Left lung (tissue), 10 donors: ENCODE measurements around the gene FAM117B. TPM values are rescaled to one million over a fixed set of nuclear protein-coding genes. Genes with fewer than 3 reads are reported as not detected.

Experiments
- ATAC-seq: fragments of 200-7000 bp; cut with Tn5 transposase; one replicate; pipeline ENCODE4 v1.9.1; 2020; ENCODE audit warnings: moderate library complexity
- DNase-seq, 4 donors: peaks; one replicate each; pipeline ENCODE4 v3.0.0-alpha.2; 2013 to 2020
- H3K27ac ChIP-seq, 2 donors: fragments of 200-600 bp; sonication (generic) in 1 of 2; one replicate each; pipeline versions ENCODE4 v1.5.0 to v1.8.0; 2020 to 2021
- H3K27me3 ChIP-seq, 2 donors: fragments of 200-600 bp; sonication (generic) in 1 of 2; one replicate each; pipeline versions ENCODE4 v1.5.0 to v1.8.0; 2020 to 2021
- H3K36me3 ChIP-seq, 2 donors: fragments of 200-600 bp; sonication (generic) in 1 of 2; one replicate each; pipeline versions ENCODE4 v1.5.0 to v1.8.0; 2020 to 2021
- H3K4me1 ChIP-seq, 2 donors: fragments of 200-600 bp; one replicate each; pipeline ENCODE4 v1.8.0; 2021
- H3K4me3 ChIP-seq, 2 donors: fragments of 200-600 bp; sonication (generic) in 1 of 2; one replicate each; pipeline versions ENCODE4 v1.5.0 to v1.8.0; 2020 to 2021; ENCODE audit warnings: mild to moderate bottlenecking in 1 of 2
- H3K9me3 ChIP-seq, 2 donors: fragments of 200-600 bp; sonication (generic) in 1 of 2; one replicate each; pipeline versions ENCODE4 v1.5.0 to v1.8.0; 2020 to 2021
- intact Hi-C, 2 donors: fragments of 100-400 bp; cut with DNase I; formaldehyde crosslinking; loops; one replicate each; pipeline versions ENCODE4 v1.11.2 to v1.14.2; 2022
- polyA plus RNA-seq, 6 donors: library from polyadenylated mRNA; unstranded; fragments of 120-200 nt; gene quantifications; one replicate each; pipeline ENCODE4 v1.2.1, GENCODE V29; 2013; ENCODE audit not compliant: insufficient read length in 6 of 6
- total RNA-seq, 2 donors: library from RNA; stranded (reverse); fragmentation: NEBNext Ultra II Directional; extraction: Animal tissue kit (Norgen Biotek cat#: 25700); gene quantifications; one replicate each; pipeline ENCODE4 v1.2.1, GENCODE V29; 2021
- TF ChIP-seq, protein P1 (sequence below), 2 donors: fragments of 200-600 bp; sonication (generic) in 1 of 2; IDR thresholded peaks; one replicate each; pipeline versions ENCODE4 v1.5.0 to v1.8.0; 2021; ENCODE audit warnings: antibody characterized with exemption in 2 of 2
- donor health status: DM: no; HTN: yes; CAD: no.
- donor health status: DM: no; HTN: no; CAD: no.

FAM117B gene
- total and polyA plus RNA-seq, 8 donors: 4.9 to 27.4 (median 22.6) TPM

DNA sequence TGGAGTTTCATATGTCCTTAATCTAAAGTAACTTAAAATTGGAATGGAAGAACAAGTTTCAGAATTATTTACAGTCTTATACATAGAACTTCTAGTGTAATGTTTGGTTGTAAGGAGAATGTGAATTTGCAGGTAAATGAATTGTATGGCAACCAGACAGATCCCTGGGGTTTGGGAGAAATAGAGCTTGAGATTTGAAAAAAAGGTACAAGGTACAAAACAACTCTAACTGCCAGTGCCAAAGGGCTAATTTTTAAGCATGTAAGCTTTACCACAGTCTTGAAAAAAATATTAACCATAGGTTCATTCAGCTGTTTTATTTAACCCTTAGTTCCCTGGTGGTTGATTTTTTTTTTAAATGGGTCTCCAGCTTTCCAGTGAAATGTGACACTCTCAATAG is 133.5 kb downstream of the FAM117B start:
- H3K9me3 ChIP-seq: no peaks in the 10 kb centered on the region
- ATAC-seq: no peak
- peaks cover 0 to 4% of the 10 kb centered on the region in 2 donors for H3K36me3 ChIP-seq
- H3K27me3 ChIP-seq: no peaks in the 10 kb centered on the region
- TF ChIP-seq, protein P1, sequence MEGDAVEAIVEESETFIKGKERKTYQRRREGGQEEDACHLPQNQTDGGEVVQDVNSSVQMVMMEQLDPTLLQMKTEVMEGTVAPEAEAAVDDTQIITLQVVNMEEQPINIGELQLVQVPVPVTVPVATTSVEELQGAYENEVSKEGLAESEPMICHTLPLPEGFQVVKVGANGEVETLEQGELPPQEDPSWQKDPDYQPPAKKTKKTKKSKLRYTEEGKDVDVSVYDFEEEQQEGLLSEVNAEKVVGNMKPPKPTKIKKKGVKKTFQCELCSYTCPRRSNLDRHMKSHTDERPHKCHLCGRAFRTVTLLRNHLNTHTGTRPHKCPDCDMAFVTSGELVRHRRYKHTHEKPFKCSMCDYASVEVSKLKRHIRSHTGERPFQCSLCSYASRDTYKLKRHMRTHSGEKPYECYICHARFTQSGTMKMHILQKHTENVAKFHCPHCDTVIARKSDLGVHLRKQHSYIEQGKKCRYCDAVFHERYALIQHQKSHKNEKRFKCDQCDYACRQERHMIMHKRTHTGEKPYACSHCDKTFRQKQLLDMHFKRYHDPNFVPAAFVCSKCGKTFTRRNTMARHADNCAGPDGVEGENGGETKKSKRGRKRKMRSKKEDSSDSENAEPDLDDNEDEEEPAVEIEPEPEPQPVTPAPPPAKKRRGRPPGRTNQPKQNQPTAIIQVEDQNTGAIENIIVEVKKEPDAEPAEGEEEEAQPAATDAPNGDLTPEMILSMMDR (IDR thresholded peaks at IDR 0.05): no peak
- H3K4me3 ChIP-seq: no peak overlapping the region
- no peak for DNase-seq
- intact Hi-C loops: no loop called here
- H3K27ac ChIP-seq: no peak overlapping the region
- H3K4me1 ChIP-seq: no peaks in the 10 kb centered on the region

DNA sequence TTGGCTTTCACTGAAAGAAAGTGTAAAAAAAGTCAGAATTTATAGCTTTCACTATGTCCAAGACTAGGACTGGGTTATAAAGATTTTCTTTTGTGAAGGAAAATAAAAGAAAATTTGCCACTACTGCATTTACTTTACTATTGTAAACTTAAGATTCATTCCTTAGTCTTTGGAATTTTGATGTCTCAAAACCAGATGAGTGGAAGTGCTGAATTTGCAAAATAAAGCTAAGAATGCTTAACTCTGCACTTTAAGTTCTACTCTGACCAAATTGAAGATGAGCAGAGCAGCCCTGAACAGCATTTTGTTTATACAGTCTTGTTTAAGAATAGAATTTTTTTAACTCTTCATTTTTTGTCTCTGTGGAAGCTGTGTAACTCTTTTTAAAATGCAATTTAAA is 134.4 kb downstream of the FAM117B start:
- TF ChIP-seq, protein P1 (IDR thresholded peaks at IDR 0.05): no peak
- DNase-seq (no peak), ATAC-seq (no peak)
- Histone ChIP-seq H3K9me3 (no peaks in the 10 kb centered on the region), H3K4me3 (no peak overlapping the region), H3K27ac (no peak overlapping the region), H3K27me3 (no peaks in the 10 kb centered on the region), H3K4me1 (no peaks in the 10 kb centered on the region), H3K36me3 (peaks cover 0 to 6% of the 10 kb centered on the region in 2 donors)
- intact Hi-C loops: no loop called here

DNA sequence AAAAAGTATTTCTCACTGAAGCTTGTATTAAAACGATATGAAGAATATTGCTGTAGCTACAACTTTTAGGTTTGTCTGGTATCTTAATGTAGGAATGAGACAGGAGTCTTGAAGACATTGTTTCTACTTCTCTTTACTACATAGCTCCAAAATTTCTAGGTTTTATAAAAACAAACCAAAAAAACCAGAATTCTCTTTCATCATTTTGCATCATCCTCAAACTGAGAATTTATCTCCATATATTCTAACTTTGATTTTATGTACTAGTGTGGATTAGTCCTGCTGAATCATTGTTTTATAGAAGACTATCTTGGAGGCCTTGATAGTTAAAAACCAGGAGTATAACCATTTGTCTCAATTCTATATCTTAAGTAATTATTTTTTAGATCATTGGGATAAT is 136.6 kb downstream of the FAM117B start:
- ATAC-seq: no peak
- Histone ChIP-seq H3K4me3 (no peak overlapping the region), H3K9me3 (no peaks in the 10 kb centered on the region), H3K27me3 (no peaks in the 10 kb centered on the region), H3K4me1 (no peaks in the 10 kb centered on the region), H3K27ac (no peak overlapping the region), H3K36me3 (peaks cover 0 to 10% of the 10 kb centered on the region in 2 donors)
- no peak for DNase-seq
- TF ChIP-seq, protein P1 (IDR thresholded peaks at IDR 0.05): no peak
- intact Hi-C loops: no loop called here

DNA sequence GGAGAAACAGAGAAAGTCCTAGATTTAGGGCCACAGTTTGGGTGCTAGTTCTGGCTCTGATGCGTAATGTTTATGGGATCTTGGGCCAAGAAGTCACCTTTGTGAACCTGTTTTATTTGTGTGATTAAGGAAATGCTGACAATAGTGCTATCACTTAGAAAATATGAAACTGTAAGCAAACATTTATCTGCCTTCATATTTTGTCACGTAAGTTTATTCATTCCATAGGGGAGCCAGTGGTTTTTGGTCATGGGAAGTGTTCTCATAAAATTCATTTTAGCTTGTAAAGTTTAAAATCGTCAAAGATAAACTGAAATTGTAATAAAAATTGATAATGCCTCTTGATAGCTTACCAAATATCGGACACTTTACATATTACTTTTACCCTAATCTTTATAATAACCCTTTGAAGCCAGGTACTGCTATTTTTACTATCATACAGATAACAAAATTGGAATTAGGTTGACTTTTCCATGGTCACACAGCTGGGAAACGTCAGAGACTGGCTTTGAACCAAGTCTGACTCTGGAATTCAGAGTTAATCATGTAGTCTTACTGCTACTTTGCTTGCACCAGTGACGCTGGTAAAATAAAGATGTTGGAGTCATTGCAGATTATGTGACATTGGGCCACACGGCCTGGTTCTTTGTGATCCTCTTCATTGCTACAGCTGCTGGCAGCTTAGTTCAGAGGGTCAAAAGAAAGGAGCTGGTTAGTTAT is 137.1 kb downstream of the FAM117B start:
- H3K27me3 ChIP-seq: no peaks in the 10 kb centered on the region
- intact Hi-C loops: no loop called here
- H3K4me1 ChIP-seq: no peaks in the 10 kb centered on the region
- no peak overlapping the region for H3K4me3 ChIP-seq
- no peak overlapping the region for H3K27ac ChIP-seq
- ATAC-seq (no peak), DNase-seq (peak in 2 of 4 donors; percentile 62 to 67)
- TF ChIP-seq, protein P1 (IDR thresholded peaks at IDR 0.05): no peak
- H3K36me3 ChIP-seq: peaks cover 0 to 10% of the 10 kb centered on the region in 2 donors
- no peaks in the 10 kb centered on the region for H3K9me3 ChIP-seq

DNA sequence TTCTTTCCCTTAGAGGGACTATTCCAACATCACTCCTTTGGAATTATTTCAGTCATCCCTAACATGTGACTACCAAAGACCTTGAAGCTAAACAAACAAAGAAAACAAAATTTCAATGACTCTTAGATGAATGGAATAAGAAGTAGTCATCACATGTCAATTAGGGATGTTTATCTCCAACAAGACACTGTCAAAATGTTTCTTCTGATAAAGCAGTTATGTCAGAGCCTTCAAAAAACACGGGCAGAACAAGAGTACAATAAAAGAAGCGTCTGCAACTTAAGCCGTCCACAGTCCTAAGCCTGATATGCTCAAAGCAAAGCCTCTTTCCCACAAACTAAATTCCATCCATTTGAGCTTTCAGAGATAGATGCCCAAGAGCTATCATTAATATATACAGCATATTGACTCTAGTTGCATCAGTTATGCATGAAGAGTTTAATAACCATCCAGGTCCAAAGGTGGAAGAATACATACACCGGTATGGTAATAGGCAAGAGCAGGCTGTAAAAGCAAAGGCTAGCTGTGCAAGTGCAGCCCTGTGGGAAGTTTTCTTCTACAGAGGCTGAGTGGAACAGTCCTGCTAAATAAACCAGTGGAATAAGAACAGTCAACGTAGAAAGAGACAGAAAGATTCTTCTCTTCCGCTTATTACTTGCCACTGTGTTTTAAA is 138.7 kb downstream of the FAM117B start:
- TF ChIP-seq, protein P1 (IDR thresholded peaks at IDR 0.05): no peak
- Histone ChIP-seq H3K4me1 (no peaks in the 10 kb centered on the region), H3K4me3 (no peak overlapping the region), H3K27me3 (no peaks in the 10 kb centered on the region), H3K27ac (no peak overlapping the region), H3K9me3 (no peaks in the 10 kb centered on the region), H3K36me3 (peaks cover 0 to 10% of the 10 kb centered on the region in 2 donors)
- intact Hi-C loops: no loop called here
- no peak for ATAC-seq
- DNase-seq: no peak
